ENCODE data around the gene LPCAT1. TPM values are rescaled to one million over a fixed set of nuclear protein-coding genes. Genes with fewer than 3 reads are reported as not detected.

LPCAT1 gene
- total and polyA plus RNA-seq, 2 experiments from 2014 or later = 22.2 to 48.4 TPM

DNA sequence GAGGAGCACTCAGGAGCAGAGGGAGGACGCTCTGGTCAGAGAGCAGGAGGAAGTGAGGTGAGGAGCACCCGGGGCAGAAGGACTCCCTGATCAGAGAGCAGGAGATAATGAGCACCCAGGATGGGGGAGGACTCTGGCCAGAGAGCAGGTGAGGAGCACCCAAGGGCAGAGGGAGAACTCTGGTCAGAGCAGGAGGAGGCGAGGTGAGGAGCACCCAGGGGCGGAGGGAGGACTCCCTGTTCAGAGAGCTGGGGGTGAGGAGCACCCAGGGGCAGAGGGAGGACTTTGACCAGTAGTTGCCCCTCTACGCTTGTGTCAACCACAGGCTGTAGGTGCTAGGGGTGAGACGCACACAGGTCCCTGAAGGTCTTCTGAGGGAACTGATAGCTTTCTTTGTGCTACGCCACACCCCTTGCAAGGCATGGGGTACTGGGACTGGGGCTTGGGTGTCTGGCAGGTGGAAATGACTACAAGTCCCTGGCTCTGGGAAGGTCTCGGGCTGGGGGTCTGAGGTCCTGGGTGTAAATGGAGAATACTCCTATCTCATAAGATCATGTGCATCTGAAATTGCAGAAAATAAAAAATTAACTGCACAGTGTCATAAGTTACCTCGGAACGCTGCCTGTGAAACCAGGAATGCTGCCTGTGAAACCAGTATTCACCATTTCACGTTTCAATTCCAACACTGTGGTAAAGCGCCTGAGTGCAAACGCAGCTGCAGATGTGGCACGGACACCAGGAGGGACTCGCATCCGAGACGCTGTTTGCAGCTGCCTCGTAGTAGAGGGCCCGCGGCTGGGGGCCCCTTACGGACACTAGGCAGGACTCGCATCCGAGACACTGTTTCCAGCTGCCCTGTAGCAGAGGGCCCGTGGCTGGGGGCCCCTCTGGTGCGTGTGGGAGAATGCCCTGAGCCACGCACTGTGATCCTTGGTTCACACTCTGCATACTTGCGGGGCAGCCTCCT lies 51.5 kb downstream of the LPCAT1 start:
- H4K20me1 ChIP-seq (ENCODE audit: insufficient read depth) = no peaks in the 10 kb centered on the region; the same call in 1 of the 2 replicates
- H3F3A ChIP-seq (ENCODE audit: insufficient read depth) = no peaks in the 10 kb centered on the region
- DNase-seq = no peak
- WGBS, 2 experiments (ENCODE audit: low coverage in 1 of 2, low lambda C conversion rate in 2 of 2, missing lambda C conversion rate in 2 of 2) = 91 to 93% methylated on average over 24 to 27 of the region's 27 CpGs
- no peaks in the 10 kb centered on the region for H3K79me2 ChIP-seq (ENCODE audit: insufficient read depth)
- no peaks in the 10 kb centered on the region for H3K9me2 ChIP-seq (ENCODE audit: insufficient read depth)
- H3K4me1 ChIP-seq (ENCODE audit: insufficient read depth) = no peaks in the 10 kb centered on the region
- H3K27me3 ChIP-seq (replicated peaks; ENCODE audit: insufficient read depth) = no peaks in the 10 kb centered on the region
- no peak for TF ChIP-seq EZH2phosphoT487 (IDR thresholded peaks at IDR 0.05; ENCODE audit: insufficient read depth, low read depth)
- no peak for TF ChIP-seq EZH2 (IDR thresholded peaks at IDR 0.05; ENCODE audit: insufficient read depth, poor library complexity, severe bottlenecking)
- H3K4me2 ChIP-seq (ENCODE audit: unreplicated experiment) = no peak overlapping the region
- no peak overlapping the region for H3K4me3 ChIP-seq
- in situ Hi-C loops (cut with MboI) = no loop called here
- no peak overlapping the region for H3K27ac ChIP-seq
- peaks cover 13% of the 10 kb centered on the region; the same call in 1 of the 2 replicates for H3K36me3 ChIP-seq (ENCODE audit: low read depth)
- H3K9me3 ChIP-seq (ENCODE audit: low read depth) = no peaks in the 10 kb centered on the region
- no peak overlapping the region for H2AFZ ChIP-seq
- no peak overlapping the region for H3K9ac ChIP-seq

DNA sequence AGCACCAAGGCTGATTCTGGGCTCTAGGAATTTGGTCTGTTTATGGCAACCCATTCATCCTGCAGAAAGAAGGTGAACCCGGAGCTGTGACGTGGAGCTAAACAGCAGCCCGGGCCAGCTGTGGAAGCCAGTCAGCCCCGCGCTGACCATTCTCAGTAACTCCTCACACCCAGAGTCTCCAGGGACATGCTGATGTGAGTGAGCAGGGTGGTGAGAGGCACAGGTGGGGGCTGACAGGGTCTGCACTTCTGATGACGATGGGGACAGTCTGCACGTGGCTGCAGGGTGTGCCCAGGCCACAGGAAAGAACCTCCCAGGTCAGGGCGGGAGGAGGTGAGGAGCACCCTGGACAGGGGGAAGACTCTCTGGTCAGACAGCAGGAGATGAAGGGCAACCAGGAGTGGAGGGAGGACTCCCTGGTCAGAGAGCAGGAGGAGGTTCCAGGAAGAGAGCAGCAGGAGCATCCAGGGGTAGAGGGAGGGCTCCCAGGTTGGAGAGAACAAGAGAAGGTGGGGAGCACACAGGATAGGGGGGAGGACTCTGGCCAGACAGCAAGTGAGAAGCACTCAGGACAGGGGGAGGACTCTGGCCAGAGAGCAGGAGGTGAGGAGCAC lies 52.4 kb downstream of the LPCAT1 start:
- H3K27me3 ChIP-seq (replicated peaks; ENCODE audit: insufficient read depth) = no peaks in the 10 kb centered on the region
- no peak overlapping the region for H2AFZ ChIP-seq
- no peaks in the 10 kb centered on the region for H3K4me1 ChIP-seq (ENCODE audit: insufficient read depth)
- H3K36me3 ChIP-seq (ENCODE audit: low read depth) = peaks cover 13% of the 10 kb centered on the region; the same call in 1 of the 2 replicates
- no peaks in the 10 kb centered on the region for H3K79me2 ChIP-seq (ENCODE audit: insufficient read depth)
- no peak for TF ChIP-seq EZH2phosphoT487 (IDR thresholded peaks at IDR 0.05; ENCODE audit: insufficient read depth, low read depth)
- no peak for TF ChIP-seq EZH2 (IDR thresholded peaks at IDR 0.05; ENCODE audit: insufficient read depth, poor library complexity, severe bottlenecking)
- no peaks in the 10 kb centered on the region for H3K9me2 ChIP-seq (ENCODE audit: insufficient read depth)
- no peaks in the 10 kb centered on the region for H3K9me3 ChIP-seq (ENCODE audit: low read depth)
- in situ Hi-C loops (cut with MboI) = no loop called here
- no peaks in the 10 kb centered on the region for H3F3A ChIP-seq (ENCODE audit: insufficient read depth)
- 93 to 96% methylated on average over 8 of the region's 8 CpGs for WGBS, 2 experiments (ENCODE audit: low coverage in 1 of 2, low lambda C conversion rate in 2 of 2, missing lambda C conversion rate in 2 of 2)
- no peaks in the 10 kb centered on the region; the same call in 1 of the 2 replicates for H4K20me1 ChIP-seq (ENCODE audit: insufficient read depth)
- no peak overlapping the region for H3K27ac ChIP-seq
- H3K4me3 ChIP-seq = no peak overlapping the region
- no peak overlapping the region for H3K9ac ChIP-seq
- no peak overlapping the region for H3K4me2 ChIP-seq (ENCODE audit: unreplicated experiment)
- no peak for DNase-seq

DNA sequence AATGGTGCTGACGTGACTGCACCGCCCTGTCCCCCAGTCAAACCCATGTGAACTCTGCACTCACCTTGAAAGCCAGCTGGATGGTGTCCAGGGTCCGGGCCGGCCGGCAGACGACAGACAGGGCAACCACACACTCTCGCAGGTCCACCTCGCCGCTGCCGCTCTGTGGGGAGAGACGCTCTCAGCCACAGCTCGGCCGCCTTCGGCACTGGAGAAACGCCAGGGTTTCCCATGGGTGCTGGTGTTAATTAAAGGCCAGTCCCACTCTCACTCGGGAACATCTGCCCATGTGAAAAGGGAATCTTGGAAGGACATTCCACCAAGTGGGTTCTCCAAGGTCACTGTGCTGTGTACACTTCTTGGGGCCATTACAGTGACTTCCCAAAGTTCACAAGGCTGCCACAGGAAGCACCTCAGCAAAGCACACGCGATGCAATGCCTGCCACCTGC lies 53.0 kb downstream of the LPCAT1 start:
- no peaks in the 10 kb centered on the region for H3K27me3 ChIP-seq (replicated peaks; ENCODE audit: insufficient read depth)
- H3K36me3 ChIP-seq (ENCODE audit: low read depth) = peaks cover 13% of the 10 kb centered on the region; the same call in 1 of the 2 replicates
- no peak overlapping the region for H3K27ac ChIP-seq
- H3K9me2 ChIP-seq (ENCODE audit: insufficient read depth) = no peaks in the 10 kb centered on the region
- no peaks in the 10 kb centered on the region for H3F3A ChIP-seq (ENCODE audit: insufficient read depth)
- H3K9me3 ChIP-seq (ENCODE audit: low read depth) = no peaks in the 10 kb centered on the region
- H3K4me2 ChIP-seq (ENCODE audit: unreplicated experiment) = no peak overlapping the region
- H4K20me1 ChIP-seq (ENCODE audit: insufficient read depth) = no peaks in the 10 kb centered on the region; the same call in 1 of the 2 replicates
- H3K79me2 ChIP-seq (ENCODE audit: insufficient read depth) = no peaks in the 10 kb centered on the region
- no peak overlapping the region for H3K4me3 ChIP-seq
- H3K4me1 ChIP-seq (ENCODE audit: insufficient read depth) = no peaks in the 10 kb centered on the region
- no peak for DNase-seq
- no peak overlapping the region for H3K9ac ChIP-seq
- 76 to 79% methylated on average over 18 of the region's 18 CpGs for WGBS, 2 experiments (ENCODE audit: low coverage in 1 of 2, low lambda C conversion rate in 2 of 2, missing lambda C conversion rate in 2 of 2)
- TF ChIP-seq EZH2 (IDR thresholded peaks at IDR 0.05; ENCODE audit: insufficient read depth, poor library complexity, severe bottlenecking) (no peak), EZH2phosphoT487 (IDR thresholded peaks at IDR 0.05; ENCODE audit: insufficient read depth, low read depth) (no peak)
- in situ Hi-C loops (cut with MboI) = no loop called here
- H2AFZ ChIP-seq = no peak overlapping the region

DNA sequence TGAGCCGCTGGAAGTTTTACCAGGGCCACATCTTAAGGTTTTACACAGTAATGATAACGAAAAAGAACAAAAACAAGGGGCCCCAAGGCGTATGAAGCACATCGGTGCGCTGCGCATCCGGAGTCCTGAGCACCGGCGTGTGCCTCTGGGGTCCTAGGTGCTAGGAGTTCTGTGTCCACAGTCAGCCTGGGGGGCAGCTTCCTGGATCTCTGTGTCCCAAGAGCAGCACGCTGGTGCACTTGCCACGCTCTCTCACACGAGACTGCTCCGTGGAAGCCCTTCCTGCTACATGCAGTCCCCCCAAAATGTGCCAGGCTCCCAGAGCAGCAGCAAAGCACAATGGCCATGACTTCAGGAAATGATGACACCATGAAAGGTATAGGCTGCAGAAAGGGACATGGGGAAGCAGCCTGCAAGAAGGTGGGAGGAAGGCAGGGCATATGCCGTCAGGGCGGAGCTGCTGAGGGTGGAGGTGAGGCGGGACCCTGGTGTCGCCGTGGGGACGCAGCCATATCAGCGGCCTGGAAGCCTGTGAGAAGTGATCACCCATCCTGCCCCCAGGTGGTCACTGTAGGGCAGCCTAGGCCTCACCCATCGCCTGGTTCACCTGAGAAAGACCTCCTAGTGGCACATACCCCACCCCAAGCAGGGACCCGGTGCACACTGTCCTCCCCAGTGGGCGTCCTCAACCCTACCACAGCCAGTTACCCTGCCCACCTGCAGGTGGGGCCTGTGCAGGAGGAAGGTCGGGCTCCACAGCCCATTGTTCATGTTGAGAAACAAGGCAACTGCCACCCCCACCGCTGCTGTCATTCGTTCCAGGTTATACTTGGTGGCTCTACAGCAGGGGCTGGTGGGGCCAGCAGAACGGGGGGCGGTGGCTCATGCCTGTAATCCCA lies 54.9 kb downstream of the LPCAT1 start:
- 93 to 96% methylated on average over 28 of the region's 28 CpGs for WGBS, 2 experiments (ENCODE audit: low coverage in 1 of 2, low lambda C conversion rate in 2 of 2, missing lambda C conversion rate in 2 of 2)
- H3K27ac ChIP-seq = no peak overlapping the region
- H3K4me3 ChIP-seq = no peak overlapping the region
- no peaks in the 10 kb centered on the region for H3K79me2 ChIP-seq (ENCODE audit: insufficient read depth)
- H2AFZ ChIP-seq = no peak overlapping the region
- no peaks in the 10 kb centered on the region for H3K9me2 ChIP-seq (ENCODE audit: insufficient read depth)
- H3K4me1 ChIP-seq (ENCODE audit: insufficient read depth) = no peaks in the 10 kb centered on the region
- TF ChIP-seq EZH2 (IDR thresholded peaks at IDR 0.05; ENCODE audit: insufficient read depth, poor library complexity, severe bottlenecking) (no peak), EZH2phosphoT487 (IDR thresholded peaks at IDR 0.05; ENCODE audit: insufficient read depth, low read depth) (no peak)
- H3K9ac ChIP-seq = no peak overlapping the region
- in situ Hi-C loops (cut with MboI) = no loop called here
- H4K20me1 ChIP-seq (ENCODE audit: insufficient read depth) = no peaks in the 10 kb centered on the region; the same call in 1 of the 2 replicates
- no peak overlapping the region for H3K4me2 ChIP-seq (ENCODE audit: unreplicated experiment)
- H3K36me3 ChIP-seq (ENCODE audit: low read depth) = peaks cover 10% of the 10 kb centered on the region; the same call in 1 of the 2 replicates
- no peak for DNase-seq
- H3F3A ChIP-seq (ENCODE audit: insufficient read depth) = no peaks in the 10 kb centered on the region
- H3K27me3 ChIP-seq (replicated peaks; ENCODE audit: insufficient read depth) = no peaks in the 10 kb centered on the region
- H3K9me3 ChIP-seq (ENCODE audit: low read depth) = no peaks in the 10 kb centered on the region
